HCT116 (cell line): Measurements from ENCODE around the gene PROX1. TPM values are rescaled to one million over a fixed set of nuclear protein-coding genes. Genes with fewer than 3 reads are reported as not detected.

Source experiments
- ATAC-seq: fragments of 200-7000 bp; cut with Tn5 transposase; 2 replicates; pipeline ENCODE4 v1.9.1; 2020; ENCODE audit warnings: mild to moderate bottlenecking, moderate library complexity
- BruUV-seq: library from RNA; stranded (reverse); fragments of 400-500 nt; replicated peaks from 2 replicates; lab custom pipeline; 2021; lab: Mats Ljungman, UMichigan
- CTCF ChIA-PET: fragments of 300-600 bp; sonication (Branson Sonifier 250); formaldehyde crosslinking; loops from one replicate; lab custom pipeline; 2021; ENCODE audit warnings: antibody characterized with exemption; lab: Charles Lee
- POLR2A ChIA-PET: fragments of 300-600, 350-600 bp; sonication (Branson Sonifier 250); formaldehyde crosslinking; loops from one replicate; lab custom pipeline; 2021; ENCODE audit warnings: antibody characterized with exemption; lab: Charles Lee
- RAD21 ChIA-PET, 2 experiments: fragments of 300-600 bp; sonication (Branson Sonifier 250); formaldehyde crosslinking; loops; one replicate each; lab custom pipeline; 2023; ENCODE audit warnings: low total read pairs in 2 of 2; ENCODE audit not compliant: uncharacterized antibody in 2 of 2, unreplicated experiment in 2 of 2, low non-redundant PET in 1 of 2; lab: Charles Lee
- DNase-seq: peaks from one replicate; pipeline ENCODE4 v3.0.0-alpha.2; 2010; ENCODE audit warnings: low read depth, low spot score
- H2AFZ ChIP-seq: fragments of 200-600 bp; shearing (Covaris generic), sonication (generic); 2 replicates; pipeline ENCODE4 v1.6.1; 2017; ENCODE audit warnings: low read depth, mixed run types, mixed read lengths, antibody characterized with exemption, low read length; ENCODE audit not compliant: poor library complexity, severe bottlenecking
- H3K27ac ChIP-seq: 2 replicates; pipeline ENCODE4 v1.5.1; 2012; ENCODE audit warnings: low read depth, low read length
- H3K27me3 ChIP-seq: fragments of 200-600 bp; sonication (generic); 2 replicates; pipeline ENCODE4 v1.6.1; 2016; ENCODE audit warnings: mixed run types, low read length, mixed read lengths; ENCODE audit not compliant: insufficient read depth
- H3K36me3 ChIP-seq, 2 experiments: fragments of 200-500 bp in 1 of 2; fragments of 200-600 bp in 1 of 2; sonication (Bioruptor generic) in 1 of 2; sonication (generic) in 1 of 2; 2 replicates each; pipeline versions ENCODE4 v1.5.1 to v1.6.1; 2014 to 2016; ENCODE audit warnings: low read length in 2 of 2, inconsistent platforms in 1 of 2, mixed read lengths in 1 of 2, mixed run types in 1 of 2; ENCODE audit not compliant: insufficient read depth in 2 of 2, control insufficient read depth in 1 of 2
- H3K4me1 ChIP-seq, 2 experiments: fragments of 200-600 bp in 1 of 2; sonication (generic) in 1 of 2; 2 replicates each; pipeline versions ENCODE4 v1.5.1 to v1.6.1; 2012 to 2017; ENCODE audit warnings: low read length in 2 of 2, inconsistent platforms in 1 of 2, mild to moderate bottlenecking in 1 of 2, mixed read lengths in 1 of 2, mixed run types in 1 of 2, moderate library complexity in 1 of 2; ENCODE audit not compliant: insufficient read depth in 2 of 2, control insufficient read depth in 1 of 2
- H3K4me2 ChIP-seq: fragments of 200-600 bp; sonication (generic); 2 replicates; pipeline ENCODE4 v1.6.1; 2017; ENCODE audit warnings: mixed run types, low read length, mixed read lengths
- H3K4me3 ChIP-seq, 2 experiments: fragments of 200-600 bp in 1 of 2; sonication (generic) in 1 of 2; replicated peaks in 1 of 2; 2 replicates each; pipeline ENCODE4 v1.5.1; 2011 to 2016; ENCODE audit warnings: low read length in 2 of 2, control low read depth in 1 of 2, low read depth in 1 of 2, mild to moderate bottlenecking in 1 of 2, mixed read lengths in 1 of 2, mixed run types in 1 of 2
- H3K79me2 ChIP-seq: fragments of 200-600 bp; sonication (generic); 2 replicates; pipeline ENCODE4 v1.6.1; 2017; ENCODE audit warnings: mild to moderate bottlenecking, mixed run types, low read length, moderate library complexity, mixed read lengths; ENCODE audit not compliant: insufficient read depth
- H3K9ac ChIP-seq: fragments of 200-600 bp; sonication (generic); 2 replicates; pipeline ENCODE4 v1.6.1; 2016; ENCODE audit warnings: low read length, mixed read lengths
- H3K9me2 ChIP-seq: fragments of 200-600 bp; sonication (generic), shearing (Covaris generic); 2 replicates; pipeline ENCODE4 v1.6.1; 2017; ENCODE audit warnings: mixed run types, mild to moderate bottlenecking, moderate library complexity; ENCODE audit not compliant: insufficient read depth
- H3K9me3 ChIP-seq, 2 experiments: fragments of 200-500 bp in 1 of 2; fragments of 200-600 bp in 1 of 2; sonication (Bioruptor generic) in 1 of 2; sonication (generic) in 1 of 2; 2 replicates each; pipeline ENCODE4 v1.6.1; 2014 to 2017; ENCODE audit warnings: low read length in 2 of 2, mixed read lengths in 2 of 2, inconsistent platforms in 1 of 2, low read depth in 1 of 2, mild to moderate bottlenecking in 1 of 2, mixed run types in 1 of 2, moderate library complexity in 1 of 2; ENCODE audit not compliant: control insufficient read depth in 1 of 2, insufficient read depth in 1 of 2
- H4K20me1 ChIP-seq: fragments of 200-600 bp; sonication (generic), shearing (Covaris generic); 2 replicates; pipeline ENCODE4 v1.6.1; 2017; ENCODE audit warnings: mixed run types, mild to moderate bottlenecking, moderate library complexity; ENCODE audit not compliant: insufficient read depth
- ATF3 ChIP-seq: IDR thresholded peaks from 2 replicates; pipeline ENCODE4 v1.6.1; 2012
- CTCF ChIP-seq, 3 experiments: fragments of 200-600 bp in 1 of 3; sonication (generic) in 1 of 3; IDR thresholded peaks in 2 of 3; conservative IDR thresholded peaks in 1 of 3; 2 replicates each; pipeline ENCODE4 v1.5.1; 2012 to 2017; ENCODE audit warnings: low read depth in 2 of 3, low read length in 2 of 3, antibody characterized with exemption in 1 of 3, borderline replicate concordance in 1 of 3, control low read depth in 1 of 3, mild to moderate bottlenecking in 1 of 3, mixed read lengths in 1 of 3, mixed run types in 1 of 3, moderate library complexity in 1 of 3; ENCODE audit not compliant: insufficient read depth in 1 of 3
- EGR1 ChIP-seq: IDR thresholded peaks from 2 replicates; pipeline ENCODE4 v1.6.1; 2012; ENCODE audit warnings: low read depth
- ELF1 ChIP-seq: IDR thresholded peaks from 2 replicates; pipeline ENCODE4 v1.6.1; 2012; ENCODE audit warnings: low read depth, borderline replicate concordance
- EZH2 ChIP-seq: fragments of 200-600 bp; sonication (generic); IDR thresholded peaks from 2 replicates; pipeline ENCODE4 v1.6.1; 2017; ENCODE audit warnings: antibody characterized with exemption, mixed run types
- EZH2phosphoT487 ChIP-seq: fragments of 200-600 bp; IDR thresholded peaks from 2 replicates; pipeline ENCODE4 v1.6.1; 2018; ENCODE audit warnings: antibody characterized with exemption, borderline replicate concordance
- FOSL1 ChIP-seq: IDR thresholded peaks from 2 replicates; pipeline ENCODE4 v1.6.1; 2012; ENCODE audit warnings: low read depth
- JUND ChIP-seq: IDR thresholded peaks from 2 replicates; pipeline ENCODE4 v1.6.1; 2012
- MAX ChIP-seq: IDR thresholded peaks from 2 replicates; pipeline ENCODE4 v1.6.1; 2012
- POLR2AphosphoS5 ChIP-seq: IDR thresholded peaks from 2 replicates; pipeline ENCODE4 v1.6.1; 2011; ENCODE audit warnings: mild to moderate bottlenecking, low read depth, low read length, moderate library complexity
- RAD21 ChIP-seq: IDR thresholded peaks from 2 replicates; pipeline ENCODE4 v1.6.1; 2012; ENCODE audit warnings: low read depth, mild to moderate bottlenecking
- SIN3A ChIP-seq: IDR thresholded peaks from 2 replicates; pipeline ENCODE4 v1.6.1; 2012; ENCODE audit warnings: low read depth
- SP1 ChIP-seq: IDR thresholded peaks from 2 replicates; pipeline ENCODE4 v1.6.1; 2012; ENCODE audit warnings: low read depth
- SRF ChIP-seq: IDR thresholded peaks from 2 replicates; pipeline ENCODE4 v1.6.1; 2012; ENCODE audit warnings: low read depth
- TCF7L2 ChIP-seq: IDR thresholded peaks from 2 replicates; pipeline ENCODE4 v1.7.0; 2011; ENCODE audit warnings: borderline replicate concordance, inconsistent platforms; ENCODE audit not compliant: insufficient read depth, insufficient read length; ENCODE audit errors: extremely low read depth
- YY1 ChIP-seq: IDR thresholded peaks from 2 replicates; pipeline ENCODE4 v1.6.1; 2011; ENCODE audit warnings: low read length, low read depth, moderate library complexity, mild to moderate bottlenecking; ENCODE audit not compliant: insufficient replicate concordance; ENCODE audit errors: extremely low read depth
- ZBTB33 ChIP-seq: IDR thresholded peaks from 2 replicates; pipeline ENCODE4 v1.6.1; 2011; ENCODE audit warnings: mild to moderate bottlenecking, low read length, moderate library complexity; ENCODE audit not compliant: insufficient replicate concordance; ENCODE audit errors: extremely low read depth
- ZFX ChIP-seq: fragments of 450-650 bp; IDR thresholded peaks from 2 replicates; pipeline ENCODE4 v1.6.1; 2017
- ZNF274 ChIP-seq: fragments of 200-500 bp; sonication (Bioruptor generic); IDR thresholded peaks from 2 replicates; pipeline ENCODE4 v1.6.1; 2014; ENCODE audit warnings: mild to moderate bottlenecking, low read depth, low read length, inconsistent platforms
- intact Hi-C: fragments of 100-400 bp; cut with micrococcal nuclease; formaldehyde crosslinking; loops from 2 replicates; pipeline ENCODE4 v1.10.0; 2022
- total RNA-seq: library from RNA; stranded (reverse); gene quantifications from one replicate; pipeline ENCODE4 v1.2.1, GENCODE V29; 2021; ENCODE audit not compliant: unreplicated experiment
- TF ChIP-seq, protein P1 (sequence below): IDR thresholded peaks from 2 replicates; pipeline ENCODE4 v1.6.1; 2012; ENCODE audit warnings: low read depth

PROX1 gene
- total RNA-seq, 1 experiment from 2014 or later = 0.22 TPM

DNA sequence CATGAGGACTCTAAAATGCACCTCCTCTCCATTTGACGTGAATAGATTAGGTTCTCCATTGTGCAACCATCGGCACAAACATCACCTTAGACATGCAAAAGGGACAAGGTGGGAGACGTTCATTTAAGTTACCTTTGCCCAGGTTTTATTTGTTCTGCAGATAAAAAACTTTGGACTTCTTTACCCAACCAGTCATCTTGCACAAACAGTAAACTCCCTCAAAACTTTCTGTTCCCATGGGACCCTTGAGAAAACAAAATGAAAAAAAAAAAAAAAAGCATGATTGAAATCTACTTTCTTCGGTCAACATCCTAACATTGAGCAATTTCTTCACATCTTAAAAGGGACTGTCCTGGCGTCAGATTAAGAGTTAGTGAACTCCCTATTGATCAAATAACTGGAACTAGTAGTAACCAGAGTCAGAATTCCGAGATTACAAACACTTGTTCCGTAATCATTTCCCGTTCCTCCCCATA lies 31.4 kb upstream of the PROX1 start:
- Histone ChIP-seq H3K27ac (no peak overlapping the region), H3K79me2 (no peaks in the 10 kb centered on the region), H3K9ac (no peak overlapping the region), H3K9me2 (no peaks in the 10 kb centered on the region), H3K4me3 (no peak overlapping the region), H3K27me3 (0 out of 2 replicates have a peak, but pooled peaks cover 11% of the 10 kb centered on the region), H3K4me1 (no peaks in the 10 kb centered on the region), H3K4me2 (no peak overlapping the region), H3K36me3 (no peaks in the 10 kb centered on the region), H4K20me1 (no peaks in the 10 kb centered on the region), H3K9me3 (no peaks in the 10 kb centered on the region), H2AFZ (no peak overlapping the region)
- CTCF ChIA-PET = no interaction called here
- RAD21 ChIA-PET = no interaction called here
- intact Hi-C loops = no loop called here
- BruUV-seq = no TSS peak
- no peak for ATAC-seq
- POLR2A ChIA-PET = no interaction called here
- DNase-seq = no peak
- TF ChIP-seq POLR2AphosphoS5 = no peak
- TF ChIP-seq SIN3A = no peak
- TF ChIP-seq EZH2 = no peak
- no peak for TF ChIP-seq EZH2phosphoT487
- no peak for TF ChIP-seq SRF
- TF ChIP-seq CTCF (IDR thresholded peaks at IDR 0.05 in 2 of 3, conservative IDR thresholded peaks at IDR 0.05 in 1 of 3; ENCODE audit: borderline replicate concordance in 1 of 3, insufficient read depth in 1 of 3, low read depth in 2 of 3, low read length in 2 of 3) = no peak
- TF ChIP-seq JUND = no peak
- TF ChIP-seq YY1 = no peak
- TF ChIP-seq TCF7L2 = no peak
- TF ChIP-seq SP1 = no peak
- TF ChIP-seq ELF1 = no peak
- TF ChIP-seq ZFX = no peak
- no peak for TF ChIP-seq EGR1
- TF ChIP-seq, protein P1, sequence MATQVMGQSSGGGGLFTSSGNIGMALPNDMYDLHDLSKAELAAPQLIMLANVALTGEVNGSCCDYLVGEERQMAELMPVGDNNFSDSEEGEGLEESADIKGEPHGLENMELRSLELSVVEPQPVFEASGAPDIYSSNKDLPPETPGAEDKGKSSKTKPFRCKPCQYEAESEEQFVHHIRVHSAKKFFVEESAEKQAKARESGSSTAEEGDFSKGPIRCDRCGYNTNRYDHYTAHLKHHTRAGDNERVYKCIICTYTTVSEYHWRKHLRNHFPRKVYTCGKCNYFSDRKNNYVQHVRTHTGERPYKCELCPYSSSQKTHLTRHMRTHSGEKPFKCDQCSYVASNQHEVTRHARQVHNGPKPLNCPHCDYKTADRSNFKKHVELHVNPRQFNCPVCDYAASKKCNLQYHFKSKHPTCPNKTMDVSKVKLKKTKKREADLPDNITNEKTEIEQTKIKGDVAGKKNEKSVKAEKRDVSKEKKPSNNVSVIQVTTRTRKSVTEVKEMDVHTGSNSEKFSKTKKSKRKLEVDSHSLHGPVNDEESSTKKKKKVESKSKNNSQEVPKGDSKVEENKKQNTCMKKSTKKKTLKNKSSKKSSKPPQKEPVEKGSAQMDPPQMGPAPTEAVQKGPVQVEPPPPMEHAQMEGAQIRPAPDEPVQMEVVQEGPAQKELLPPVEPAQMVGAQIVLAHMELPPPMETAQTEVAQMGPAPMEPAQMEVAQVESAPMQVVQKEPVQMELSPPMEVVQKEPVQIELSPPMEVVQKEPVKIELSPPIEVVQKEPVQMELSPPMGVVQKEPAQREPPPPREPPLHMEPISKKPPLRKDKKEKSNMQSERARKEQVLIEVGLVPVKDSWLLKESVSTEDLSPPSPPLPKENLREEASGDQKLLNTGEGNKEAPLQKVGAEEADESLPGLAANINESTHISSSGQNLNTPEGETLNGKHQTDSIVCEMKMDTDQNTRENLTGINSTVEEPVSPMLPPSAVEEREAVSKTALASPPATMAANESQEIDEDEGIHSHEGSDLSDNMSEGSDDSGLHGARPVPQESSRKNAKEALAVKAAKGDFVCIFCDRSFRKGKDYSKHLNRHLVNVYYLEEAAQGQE = no peak
- no peak for TF ChIP-seq FOSL1
- TF ChIP-seq RAD21 = no peak
- TF ChIP-seq ZBTB33 = no peak
- TF ChIP-seq MAX = no peak
- no peak for TF ChIP-seq ATF3
- TF ChIP-seq ZNF274 = no peak
